Smooth muscle cell (in vitro differentiated cells): ENCODE results near the gene SH3GL1. TPM values are rescaled to one million over a fixed set of nuclear protein-coding genes. Genes with fewer than 3 reads are reported as not detected.

Experiments used
- DNase-seq: peaks from one replicate; lab custom pipeline; 2025; ENCODE audit not compliant: unreplicated experiment; lab: John Stamatoyannopoulos, UW
- H2AFZ ChIP-seq: fragments of 200-600 bp; sonication (generic); 2 replicates; pipeline ENCODE4 v1.6.0; 2016; ENCODE audit warnings: antibody characterized with exemption, low read depth, mild to moderate bottlenecking
- H3F3A ChIP-seq: fragments of 200-600 bp; sonication (generic); 2 replicates; pipeline ENCODE4 v1.6.0; 2017; ENCODE audit warnings: antibody characterized with exemption, low read depth
- H3K27ac ChIP-seq: fragments of 200-600 bp; sonication (generic); 2 replicates; pipeline ENCODE4 v1.5.1; 2016; ENCODE audit warnings: low read depth, mild to moderate bottlenecking
- H3K27me3 ChIP-seq: fragments of 200-600 bp; sonication (generic); 2 replicates; pipeline ENCODE4 v1.6.1; 2016; ENCODE audit warnings: low read depth, mild to moderate bottlenecking
- H3K36me3 ChIP-seq: fragments of 200-600 bp; sonication (generic); 2 replicates; pipeline ENCODE4 v1.5.1; 2016; ENCODE audit warnings: low read depth
- H3K4me1 ChIP-seq: fragments of 200-600 bp; sonication (generic); 2 replicates; pipeline ENCODE4 v1.5.1; 2016; ENCODE audit warnings: low read depth
- H3K4me2 ChIP-seq: fragments of 200-600 bp; sonication (generic); 2 replicates; pipeline ENCODE4 v1.6.0; 2016; ENCODE audit warnings: mild to moderate bottlenecking
- H3K4me3 ChIP-seq: fragments of 200-600 bp; sonication (generic); 2 replicates; pipeline ENCODE4 v1.5.1; 2016; ENCODE audit warnings: mild to moderate bottlenecking
- H3K79me2 ChIP-seq: fragments of 200-600 bp; sonication (generic); 2 replicates; pipeline ENCODE4 v1.6.0; 2016; ENCODE audit warnings: low read depth, mild to moderate bottlenecking
- H3K9ac ChIP-seq: fragments of 200-600 bp; sonication (generic); 2 replicates; pipeline ENCODE4 v1.6.0; 2016; ENCODE audit warnings: low read depth
- H3K9me3 ChIP-seq: fragments of 200-600 bp; sonication (generic); replicated peaks from 2 replicates; pipeline ENCODE4 v1.5.1; 2016; ENCODE audit warnings: low read depth
- H4K20me1 ChIP-seq: fragments of 200-600 bp; sonication (generic); 2 replicates; pipeline ENCODE4 v1.6.0; 2016; ENCODE audit warnings: low read depth
- CTCF ChIP-seq: fragments of 200-600 bp; sonication (generic); IDR thresholded peaks from 2 replicates; pipeline ENCODE4 v1.5.1; 2017; ENCODE audit warnings: borderline replicate concordance, mild to moderate bottlenecking, antibody characterized with exemption; ENCODE audit not compliant: insufficient read depth, poor library complexity, severe bottlenecking
- WGBS: methylation state at CpG from one replicate; pipeline ENCODE4 v1.1.7; 2016; ENCODE audit warnings: low lambda C conversion rate; 5-methylcytosine and 5-hydroxymethylcytosine counted together
- polyA plus RNA-seq: library from polyadenylated mRNA; unstranded; fragments of >200 nt; fragmentation: Nextera tagmentation; extraction: Ambion mirVana; gene quantifications from 2 replicates; pipeline ENCODE4 v1.2.1, GENCODE V29; 2016
- total RNA-seq: library from RNA; depleted of rRNA; stranded (reverse); fragments of >200 nt; gene quantifications from 2 replicates; pipeline ENCODE4 v1.2.3, GENCODE V29; 2014

The SH3GL1 gene
- total and polyA plus RNA-seq, 2 experiments from 2014 or later, result 52.9 to 120 TPM

GRCh38 chr19:4430760-4431159 lies 30.4 kb upstream of the SH3GL1 start:
- Histone ChIP-seq H2AFZ (no peak overlapping the region), H4K20me1 (no peaks in the 10 kb centered on the region), H3K36me3 (no peaks in the 10 kb centered on the region), H3K27ac (no peak overlapping the region), H3F3A (no peaks in the 10 kb centered on the region), H3K9ac (no peak overlapping the region), H3K9me3 (no peaks in the 10 kb centered on the region), H3K4me3 (no peak overlapping the region), H3K4me1 (no peaks in the 10 kb centered on the region), H3K4me2 (no peak overlapping the region), H3K79me2 (no peaks in the 10 kb centered on the region), H3K27me3 (no peaks in the 10 kb centered on the region)
- no peak for TF ChIP-seq CTCF
- WGBS, result 98% methylated on average over 12 of the region's 12 CpGs
- no peak for DNase-seq

GRCh38 chr19:4429771-4430171 lies 29.4 kb upstream of the SH3GL1 start:
- Histone ChIP-seq H3K36me3 (no peaks in the 10 kb centered on the region), H3K4me3 (no peak overlapping the region), H2AFZ (no peak overlapping the region), H3K9ac (no peak overlapping the region), H3K4me1 (no peaks in the 10 kb centered on the region), H3K27ac (no peak overlapping the region), H4K20me1 (no peaks in the 10 kb centered on the region), H3K27me3 (no peaks in the 10 kb centered on the region), H3F3A (no peaks in the 10 kb centered on the region), H3K9me3 (no peaks in the 10 kb centered on the region), H3K79me2 (no peaks in the 10 kb centered on the region), H3K4me2 (no peak overlapping the region)
- TF ChIP-seq CTCF, result no peak
- DNase-seq, result no peak
- WGBS, result 98% methylated on average over 12 of the region's 12 CpGs

- no peaks in the 10 kb centered on the region for H4K20me1 ChIP-seq
- no peaks in the 10 kb centered on the region for H3K4me1 ChIP-seq
- no peaks in the 10 kb centered on the region for H3K79me2 ChIP-seq
- H3K9ac ChIP-seq, result no peak overlapping the region
- no peak overlapping the region for H3K4me3 ChIP-seq
- H3K4me2 ChIP-seq, result no peak overlapping the region
- H3K36me3 ChIP-seq, result no peaks in the 10 kb centered on the region
- over 99% methylated on average over 16 of the region's 16 CpGs for WGBS
- no peak for DNase-seq
- TF ChIP-seq CTCF, result no peak
- no peak overlapping the region for H2AFZ ChIP-seq
- no peak overlapping the region for H3K27ac ChIP-seq
- no peaks in the 10 kb centered on the region for H3K9me3 ChIP-seq
- no peaks in the 10 kb centered on the region for H3K27me3 ChIP-seq
- H3F3A ChIP-seq, result no peaks in the 10 kb centered on the region
Measured at GRCh38 chr19:4429256-4429655, 28.9 kb upstream of the SH3GL1 start.

GRCh38 chr19:4428326-4428975 lies 28.1 kb upstream of the SH3GL1 start:
- H3K9ac ChIP-seq, result no peak overlapping the region

More at GRCh38 chr19:4428326-4428975, 28.1 kb upstream of the SH3GL1 start:
- Histone ChIP-seq H3K36me3 (no peaks in the 10 kb centered on the region), H3K4me2 (no peak overlapping the region), H3K4me3 (no peak overlapping the region), H4K20me1 (no peaks in the 10 kb centered on the region), H3K4me1 (no peaks in the 10 kb centered on the region), H3F3A (no peaks in the 10 kb centered on the region), H3K27ac (no peak overlapping the region), H3K79me2 (no peaks in the 10 kb centered on the region), H2AFZ (no peak overlapping the region), H3K9me3 (no peaks in the 10 kb centered on the region), H3K27me3 (no peaks in the 10 kb centered on the region)
- 97% methylated on average over 20 of the region's 20 CpGs for WGBS
- no peak for TF ChIP-seq CTCF
- DNase-seq, result no peak
